Activated naive CD8-positive, alpha-beta T cell treated with anti-CD3 and anti-CD28 coated beads for 36 hours (primary cell): ENCODE results near the gene UEVLD. TPM values are rescaled to one million over a fixed set of nuclear protein-coding genes. Genes with fewer than 3 reads are reported as not detected.

ENCODE experiments used
- DNase-seq: peaks from one replicate; pipeline ENCODE4 v3.0.0; 2021
- H3K27ac Mint-ChIP-seq: one replicate; pipeline ENCODE4 v1.8.0; 2022; ENCODE audit warnings: mild to moderate bottlenecking, moderate library complexity, mixed read lengths
- H3K27me3 Mint-ChIP-seq: one replicate; pipeline ENCODE4 v1.8.0; 2022; ENCODE audit warnings: mild to moderate bottlenecking, mixed read lengths
- H3K36me3 Mint-ChIP-seq: one replicate; pipeline ENCODE4 v1.8.0; 2021; ENCODE audit warnings: mild to moderate bottlenecking, mixed read lengths
- H3K4me1 Mint-ChIP-seq: one replicate; pipeline ENCODE4 v1.8.0; 2021; ENCODE audit warnings: mixed read lengths
- H3K4me3 Mint-ChIP-seq: one replicate; pipeline ENCODE4 v1.8.0; 2022; ENCODE audit warnings: mild to moderate bottlenecking, moderate library complexity, mixed read lengths
- H3K9me3 Mint-ChIP-seq: one replicate; pipeline ENCODE4 v1.8.0; 2022; ENCODE audit warnings: mixed read lengths
- total RNA-seq, 2 experiments: library from RNA; stranded (reverse); gene quantifications; one replicate each; pipeline ENCODE4 v1.2.3, GENCODE V29; 2021

UEVLD gene
- total RNA-seq, 2 experiments from 2014 or later, result 15.4 to 15.7 TPM

- no peak overlapping the region for H3K27ac Mint-ChIP-seq
- DNase-seq, result no peak
- peaks cover 3% of the 10 kb centered on the region for H3K4me1 Mint-ChIP-seq
- no peaks in the 10 kb centered on the region for H3K9me3 Mint-ChIP-seq
- no peak overlapping the region for H3K4me3 Mint-ChIP-seq
- H3K27me3 Mint-ChIP-seq, result no peaks in the 10 kb centered on the region
- peaks cover 2% of the 10 kb centered on the region for H3K36me3 Mint-ChIP-seq
Observed at GRCh38 chr11:18540207-18541009, 48.1 kb downstream of the UEVLD start.

- Mint-ChIP-seq H3K4me3 (no peak overlapping the region), H3K9me3 (no peaks in the 10 kb centered on the region), H3K27ac (no peak overlapping the region), H3K4me1 (peaks cover 6% of the 10 kb centered on the region), H3K36me3 (no peaks in the 10 kb centered on the region), H3K27me3 (no peaks in the 10 kb centered on the region)
- DNase-seq, result no peak
Observed at GRCh38 chr11:18536209-18536608, 52.3 kb downstream of the UEVLD start.

GRCh38 chr11:18534245-18534644 lies 54.3 kb downstream of the UEVLD start:
- no peaks in the 10 kb centered on the region for H3K9me3 Mint-ChIP-seq

GRCh38 chr11:18533365-18533764 lies 55.2 kb downstream of the UEVLD start:
- DNase-seq, result no peak
- no peak overlapping the region for H3K27ac Mint-ChIP-seq
- no peaks in the 10 kb centered on the region for H3K27me3 Mint-ChIP-seq
- peaks cover 4% of the 10 kb centered on the region for H3K36me3 Mint-ChIP-seq
- peaks cover 13% of the 10 kb centered on the region for H3K4me1 Mint-ChIP-seq
- H3K4me3 Mint-ChIP-seq, result no peak overlapping the region
- no peaks in the 10 kb centered on the region for H3K9me3 Mint-ChIP-seq

More at GRCh38 chr11:18534245-18534644, 54.3 kb downstream of the UEVLD start:
- H3K4me1 Mint-ChIP-seq, result peaks cover 9% of the 10 kb centered on the region
- H3K36me3 Mint-ChIP-seq, result no peaks in the 10 kb centered on the region
- no peak overlapping the region for H3K4me3 Mint-ChIP-seq
- DNase-seq, result no peak
- no peak overlapping the region for H3K27ac Mint-ChIP-seq
- H3K27me3 Mint-ChIP-seq, result no peaks in the 10 kb centered on the region

- Mint-ChIP-seq H3K9me3 (no peaks in the 10 kb centered on the region), H3K36me3 (peaks cover 7% of the 10 kb centered on the region), H3K27me3 (no peaks in the 10 kb centered on the region), H3K27ac (peak overlapping the region; percentile 99), H3K4me1 (peaks cover 36% of the 10 kb centered on the region), H3K4me3 (peak overlapping the region; percentile 99)
- no peak for DNase-seq
Observed at GRCh38 chr11:18527512-18527911, 61.0 kb downstream of the UEVLD start.

- H3K36me3 Mint-ChIP-seq, result peaks cover 11% of the 10 kb centered on the region
- peak within 1 kb of the TSS; percentile 99 for H3K4me3 Mint-ChIP-seq
- peak; percentile 93 for DNase-seq
- peaks cover 40% of the 10 kb centered on the region for H3K4me1 Mint-ChIP-seq
- peak within 1 kb of the TSS; percentile 99 for H3K27ac Mint-ChIP-seq
- no peaks in the 10 kb centered on the region for H3K9me3 Mint-ChIP-seq
- H3K27me3 Mint-ChIP-seq, result no peaks in the 10 kb centered on the region
Observed at GRCh38 chr11:18526521-18527296, 61.8 kb downstream of the UEVLD start, which contains the start of gene TSG101. TSS of gene TSG101 (minus strand) at chr11:18526942. CDS start at chr11:18526816, 126 bp downstream.

GRCh38 chr11:18526130-18526520 lies 62.4 kb downstream of the UEVLD start:
- DNase-seq, result no peak
- Mint-ChIP-seq H3K9me3 (no peaks in the 10 kb centered on the region), H3K27me3 (no peaks in the 10 kb centered on the region), H3K4me3 (peak overlapping the region; percentile 99), H3K27ac (peak overlapping the region; percentile 99), H3K36me3 (peaks cover 11% of the 10 kb centered on the region), H3K4me1 (peaks cover 36% of the 10 kb centered on the region)

- H3K4me3 Mint-ChIP-seq, result no peak overlapping the region
- no peak overlapping the region for H3K27ac Mint-ChIP-seq
- no peaks in the 10 kb centered on the region for H3K27me3 Mint-ChIP-seq
- no peaks in the 10 kb centered on the region for H3K9me3 Mint-ChIP-seq
- peaks cover 11% of the 10 kb centered on the region for H3K36me3 Mint-ChIP-seq
- H3K4me1 Mint-ChIP-seq, result peaks cover 41% of the 10 kb centered on the region
- DNase-seq, result no peak
Observed at GRCh38 chr11:18524248-18524647, 64.3 kb downstream of the UEVLD start.

- DNase-seq, result no peak
- Mint-ChIP-seq H3K36me3 (peaks cover 8% of the 10 kb centered on the region), H3K27me3 (no peaks in the 10 kb centered on the region), H3K4me3 (no peak overlapping the region), H3K4me1 (peaks cover 43% of the 10 kb centered on the region), H3K9me3 (no peaks in the 10 kb centered on the region), H3K27ac (no peak overlapping the region)
Observed at GRCh38 chr11:18523084-18523483, 65.5 kb downstream of the UEVLD start.

- no peaks in the 10 kb centered on the region for H3K27me3 Mint-ChIP-seq
Observed at GRCh38 chr11:18522388-18522787, 66.1 kb downstream of the UEVLD start.

GRCh38 chr11:18521122-18521521 lies 67.4 kb downstream of the UEVLD start:
- no peak overlapping the region for H3K4me3 Mint-ChIP-seq
- peaks cover 6% of the 10 kb centered on the region for H3K36me3 Mint-ChIP-seq
- DNase-seq, result no peak

More at GRCh38 chr11:18522388-18522787, 66.1 kb downstream of the UEVLD start:
- peak overlapping the region; percentile 11 for H3K27ac Mint-ChIP-seq
- peaks cover 38% of the 10 kb centered on the region for H3K4me1 Mint-ChIP-seq
- no peak overlapping the region for H3K4me3 Mint-ChIP-seq
- no peaks in the 10 kb centered on the region for H3K9me3 Mint-ChIP-seq
- H3K36me3 Mint-ChIP-seq, result peaks cover 8% of the 10 kb centered on the region
- DNase-seq, result no peak

GRCh38 chr11:18502352-18502751 lies 86.2 kb downstream of the UEVLD start:
- H3K36me3 Mint-ChIP-seq, result peaks cover 31% of the 10 kb centered on the region
- H3K27ac Mint-ChIP-seq, result no peak overlapping the region
- no peaks in the 10 kb centered on the region for H3K9me3 Mint-ChIP-seq
- no peak for DNase-seq
- H3K4me3 Mint-ChIP-seq, result no peak overlapping the region
- no peaks in the 10 kb centered on the region for H3K27me3 Mint-ChIP-seq
- no peaks in the 10 kb centered on the region for H3K4me1 Mint-ChIP-seq

More at GRCh38 chr11:18521122-18521521, 67.4 kb downstream of the UEVLD start:
- no peaks in the 10 kb centered on the region for H3K27me3 Mint-ChIP-seq
- H3K27ac Mint-ChIP-seq, result no peak overlapping the region
- no peaks in the 10 kb centered on the region for H3K9me3 Mint-ChIP-seq
- H3K4me1 Mint-ChIP-seq, result peaks cover 38% of the 10 kb centered on the region

- no peak overlapping the region for H3K27ac Mint-ChIP-seq
Observed at GRCh38 chr11:18501629-18502028, 86.9 kb downstream of the UEVLD start.

GRCh38 chr11:18498039-18498438 lies 90.5 kb downstream of the UEVLD start:
- no peak for DNase-seq
- no peak overlapping the region for H3K27ac Mint-ChIP-seq
- peaks cover 4% of the 10 kb centered on the region for H3K4me1 Mint-ChIP-seq
- peaks cover 29% of the 10 kb centered on the region for H3K36me3 Mint-ChIP-seq
- no peak overlapping the region for H3K4me3 Mint-ChIP-seq
- no peaks in the 10 kb centered on the region for H3K9me3 Mint-ChIP-seq
- no peaks in the 10 kb centered on the region for H3K27me3 Mint-ChIP-seq

More at GRCh38 chr11:18501629-18502028, 86.9 kb downstream of the UEVLD start:
- Mint-ChIP-seq H3K4me1 (no peaks in the 10 kb centered on the region), H3K27me3 (no peaks in the 10 kb centered on the region), H3K36me3 (peaks cover 30% of the 10 kb centered on the region), H3K4me3 (no peak overlapping the region), H3K9me3 (no peaks in the 10 kb centered on the region)
- DNase-seq, result no peak

GRCh38 chr11:18495703-18496102 lies 92.8 kb downstream of the UEVLD start:
- Mint-ChIP-seq H3K27ac (peak overlapping the region; percentile 21), H3K36me3 (peaks cover 15% of the 10 kb centered on the region), H3K4me3 (no peak overlapping the region), H3K9me3 (no peaks in the 10 kb centered on the region), H3K4me1 (peaks cover 6% of the 10 kb centered on the region), H3K27me3 (no peaks in the 10 kb centered on the region)
- no peak for DNase-seq
